GM12891 (cell line): ENCODE measurements around the gene IQCN.

ENCODE experiments used
- PAX5 ChIP-seq: IDR thresholded peaks from 2 replicates; pipeline ENCODE4 v1.6.1; 2011; ENCODE audit warnings: low read length, moderate library complexity, mild to moderate bottlenecking; ENCODE audit not compliant: insufficient read depth, severe bottlenecking
- POLR2A ChIP-seq: IDR thresholded peaks from 2 replicates; pipeline ENCODE4 v1.6.1; 2011; ENCODE audit warnings: low read depth, low read length, control low read depth
- POLR2AphosphoS5 ChIP-seq: IDR thresholded peaks from 2 replicates; pipeline ENCODE4 v1.6.1; 2011; ENCODE audit warnings: low read depth, low read length, control low read depth
- POU2F2 ChIP-seq: IDR thresholded peaks from 2 replicates; pipeline ENCODE4 v1.6.1; 2011; ENCODE audit warnings: low read depth, mild to moderate bottlenecking, control low read depth, low read length, moderate library complexity
- TAF1 ChIP-seq: IDR thresholded peaks from 2 replicates; pipeline ENCODE4 v1.6.1; 2011; ENCODE audit warnings: low read depth, low read length, control low read depth

DNA sequence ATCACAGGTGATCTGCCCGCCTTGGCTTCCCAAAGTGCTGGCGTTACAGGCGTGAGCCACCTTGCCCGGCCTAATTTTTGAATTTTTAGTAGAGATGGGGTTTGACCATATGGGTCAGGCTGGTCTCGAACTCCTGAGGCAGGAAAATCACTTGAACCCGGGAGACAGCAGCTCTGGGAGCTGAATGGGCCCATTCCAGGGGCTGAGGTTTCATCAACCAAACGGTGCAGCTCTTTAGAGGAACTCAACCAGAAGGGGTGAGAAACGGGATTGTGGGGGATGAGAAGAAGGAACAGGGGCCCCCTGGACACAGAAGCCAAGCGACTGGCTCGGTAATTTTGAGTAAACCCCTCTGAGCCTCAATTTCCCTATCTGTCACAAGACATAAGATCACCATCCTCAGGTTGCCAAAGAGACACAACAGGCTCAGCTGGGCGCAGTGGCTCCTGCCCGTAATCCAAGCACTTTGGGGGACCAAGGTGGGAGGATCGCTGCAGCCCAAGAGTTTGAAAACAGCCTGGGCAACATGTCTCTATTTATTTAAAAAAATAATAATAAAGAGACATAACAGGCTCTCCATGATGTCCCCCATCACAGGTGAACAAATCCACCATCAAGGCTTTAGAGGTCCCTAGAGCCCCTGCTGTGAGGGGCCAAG lies 562 bp downstream of the IQCN start:
- TF ChIP-seq TAF1: no peak
- no peak for TF ChIP-seq POLR2A
- no peak for TF ChIP-seq POU2F2
- no peak for TF ChIP-seq POLR2AphosphoS5
- TF ChIP-seq PAX5: no peak
